ENCODE results near the gene AIM2.

AIM2 gene

GRCh38 chr1:159014003-159014571, 62.5 kb downstream of the AIM2 start:
- FAIRE-seq = no peak

GRCh38 chr1:159012495-159012894, 64.1 kb downstream of the AIM2 start:
- FAIRE-seq = no peak

Data from A204.1 (cell line).